ENCODE data around the gene ARMC12.

ARMC12 gene

DNA sequence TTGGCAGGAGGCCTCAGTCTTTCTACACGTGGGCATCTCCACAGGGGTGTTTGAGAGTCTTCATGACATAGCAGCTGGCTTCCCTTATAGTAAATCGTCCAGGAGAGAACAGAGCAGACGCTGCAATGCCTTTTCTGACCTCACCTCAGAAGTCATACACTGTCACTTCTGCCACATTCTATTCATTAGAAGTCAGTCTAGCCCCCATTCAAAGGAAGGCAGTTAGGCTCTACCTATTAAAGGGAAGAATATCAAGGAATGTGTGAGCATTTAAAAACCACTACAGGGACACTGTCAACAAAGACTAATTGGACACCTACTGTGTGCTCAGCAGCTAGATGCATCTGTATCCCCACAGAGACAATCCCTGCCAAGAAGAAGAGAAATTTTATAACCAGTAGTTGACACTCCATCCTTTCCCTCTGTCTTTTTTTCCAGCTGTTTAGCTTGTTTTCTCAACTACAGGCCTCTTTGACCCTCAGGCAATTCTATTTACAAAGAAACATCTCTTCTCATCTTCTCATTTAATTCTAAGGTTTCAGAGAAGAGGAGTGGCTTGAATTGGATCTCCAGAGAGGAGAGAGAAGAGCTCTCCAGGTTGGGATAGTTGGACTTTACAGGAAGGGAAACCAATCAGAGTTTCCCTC, 18.6 kb downstream of the ARMC12 start:
- TF ChIP-seq, protein P1, sequence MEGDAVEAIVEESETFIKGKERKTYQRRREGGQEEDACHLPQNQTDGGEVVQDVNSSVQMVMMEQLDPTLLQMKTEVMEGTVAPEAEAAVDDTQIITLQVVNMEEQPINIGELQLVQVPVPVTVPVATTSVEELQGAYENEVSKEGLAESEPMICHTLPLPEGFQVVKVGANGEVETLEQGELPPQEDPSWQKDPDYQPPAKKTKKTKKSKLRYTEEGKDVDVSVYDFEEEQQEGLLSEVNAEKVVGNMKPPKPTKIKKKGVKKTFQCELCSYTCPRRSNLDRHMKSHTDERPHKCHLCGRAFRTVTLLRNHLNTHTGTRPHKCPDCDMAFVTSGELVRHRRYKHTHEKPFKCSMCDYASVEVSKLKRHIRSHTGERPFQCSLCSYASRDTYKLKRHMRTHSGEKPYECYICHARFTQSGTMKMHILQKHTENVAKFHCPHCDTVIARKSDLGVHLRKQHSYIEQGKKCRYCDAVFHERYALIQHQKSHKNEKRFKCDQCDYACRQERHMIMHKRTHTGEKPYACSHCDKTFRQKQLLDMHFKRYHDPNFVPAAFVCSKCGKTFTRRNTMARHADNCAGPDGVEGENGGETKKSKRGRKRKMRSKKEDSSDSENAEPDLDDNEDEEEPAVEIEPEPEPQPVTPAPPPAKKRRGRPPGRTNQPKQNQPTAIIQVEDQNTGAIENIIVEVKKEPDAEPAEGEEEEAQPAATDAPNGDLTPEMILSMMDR (IDR thresholded peaks at IDR 0.05; ENCODE audit: control insufficient read depth, insufficient read depth, low read depth, low read length, missing control alignments), result no peak
- no peak for DNase-seq (ENCODE audit: low read depth)
- no peak overlapping the region for H3K4me3 ChIP-seq (ENCODE audit: control insufficient read depth, low read depth, low read length)

DNA sequence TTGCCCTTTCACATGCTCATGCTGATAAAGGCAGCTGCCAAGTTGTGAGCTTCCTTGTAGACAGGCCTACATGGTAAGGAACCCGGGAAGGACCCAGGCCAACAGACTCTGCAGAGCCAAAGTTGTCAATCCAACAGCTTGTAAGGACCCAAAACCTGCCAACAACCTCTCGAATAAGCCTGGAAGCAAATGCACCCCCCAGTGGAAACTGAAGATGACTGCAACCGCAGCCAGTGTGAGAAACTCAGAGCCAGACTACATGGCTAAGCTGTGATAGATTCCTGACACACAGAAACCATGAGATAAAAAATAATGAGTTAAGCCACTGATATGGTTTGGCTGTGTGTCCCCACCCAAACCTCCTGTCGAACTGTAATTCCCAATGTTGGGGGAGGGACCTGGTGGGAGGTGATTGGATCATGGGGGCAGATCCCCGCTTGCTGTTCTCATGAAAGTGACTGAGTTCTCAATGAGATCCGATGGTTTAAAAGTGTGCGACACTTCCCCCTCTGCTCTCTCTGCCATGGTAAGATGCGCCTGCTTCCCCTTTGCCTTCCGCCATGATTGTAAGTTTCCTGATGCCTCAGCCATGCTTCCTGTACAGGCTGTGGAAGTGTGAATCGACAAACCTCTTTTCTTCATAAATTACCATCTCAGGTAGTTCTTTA, 20.8 kb downstream of the ARMC12 start:
- DNase-seq (ENCODE audit: low read depth), result no peak
- TF ChIP-seq, protein P1 (IDR thresholded peaks at IDR 0.05; ENCODE audit: control insufficient read depth, insufficient read depth, low read depth, low read length, missing control alignments), result peak; percentile 24
- no peak overlapping the region for H3K4me3 ChIP-seq (ENCODE audit: control insufficient read depth, low read depth, low read length)

DNA sequence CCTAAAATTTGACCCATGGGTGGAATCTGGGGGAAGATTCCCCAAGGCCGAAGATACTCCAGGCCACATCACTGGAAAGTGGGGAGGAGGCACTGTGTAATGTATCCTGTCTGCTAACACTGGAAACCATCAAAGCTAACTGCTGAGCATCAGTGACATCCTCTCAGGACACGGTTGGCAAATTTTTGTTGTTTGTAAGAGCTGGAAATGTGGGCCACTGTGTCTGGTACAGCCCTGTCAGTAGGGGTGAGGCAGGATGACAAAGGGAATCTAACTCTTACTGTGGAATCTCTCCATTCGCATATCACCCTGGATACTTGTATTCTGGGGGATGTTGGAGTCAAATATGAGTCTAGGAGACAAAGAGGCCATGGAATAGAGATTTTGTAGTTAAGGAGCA, 22.6 kb downstream of the ARMC12 start:
- no peak for DNase-seq (ENCODE audit: low read depth)
- TF ChIP-seq, protein P1 (IDR thresholded peaks at IDR 0.05; ENCODE audit: control insufficient read depth, insufficient read depth, low read depth, low read length, missing control alignments), result no peak
- no peak overlapping the region for H3K4me3 ChIP-seq (ENCODE audit: control insufficient read depth, low read depth, low read length)

DNA sequence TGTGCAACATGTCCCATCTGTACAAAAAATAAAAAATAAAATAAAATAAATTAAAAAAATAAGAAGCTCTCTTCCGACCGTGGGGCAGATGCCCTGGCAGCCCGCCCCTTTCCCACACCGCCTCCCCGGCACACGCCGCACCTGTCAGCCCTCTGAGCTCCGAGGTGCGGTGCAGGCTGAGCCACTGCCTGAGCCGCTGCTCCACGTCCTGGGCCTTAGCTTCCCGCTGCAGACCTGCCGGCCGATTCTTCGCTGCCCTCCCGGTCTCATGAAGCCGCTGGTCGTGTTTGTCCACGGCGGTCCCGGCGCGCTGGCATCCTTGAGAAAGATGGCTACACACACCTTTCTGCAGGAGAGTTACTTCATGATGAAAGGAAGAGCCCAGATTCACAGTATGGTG, 28.9 kb downstream of the ARMC12 start:
- no peak for DNase-seq (ENCODE audit: low read depth)
- no peak overlapping the region for H3K4me3 ChIP-seq (ENCODE audit: control insufficient read depth, low read depth, low read length)
- TF ChIP-seq, protein P1 (IDR thresholded peaks at IDR 0.05; ENCODE audit: control insufficient read depth, insufficient read depth, low read depth, low read length, missing control alignments), result no peak

DNA sequence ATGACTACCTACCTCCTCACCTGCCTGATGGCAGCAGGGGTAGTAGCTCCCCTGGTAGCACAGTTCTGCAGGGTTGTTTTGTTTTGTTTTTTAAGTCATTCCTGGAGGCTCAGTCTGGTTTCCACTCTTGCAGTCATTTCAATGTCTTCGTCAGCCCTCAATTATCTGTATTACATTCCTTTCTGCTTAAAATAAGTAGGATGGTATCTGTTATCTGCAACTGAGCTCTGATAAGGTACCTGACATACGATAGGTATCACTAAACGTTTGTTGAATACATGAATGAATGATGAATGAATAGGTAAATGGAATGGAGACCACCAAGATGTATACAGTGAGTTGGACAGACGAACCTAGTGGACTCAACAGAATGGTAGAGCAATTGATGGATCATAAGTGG, 32.4 kb downstream of the ARMC12 start:
- DNase-seq (ENCODE audit: low read depth), result no peak
- TF ChIP-seq, protein P1 (IDR thresholded peaks at IDR 0.05; ENCODE audit: control insufficient read depth, insufficient read depth, low read depth, low read length, missing control alignments), result no peak
- no peak overlapping the region for H3K4me3 ChIP-seq (ENCODE audit: control insufficient read depth, low read depth, low read length)

DNA sequence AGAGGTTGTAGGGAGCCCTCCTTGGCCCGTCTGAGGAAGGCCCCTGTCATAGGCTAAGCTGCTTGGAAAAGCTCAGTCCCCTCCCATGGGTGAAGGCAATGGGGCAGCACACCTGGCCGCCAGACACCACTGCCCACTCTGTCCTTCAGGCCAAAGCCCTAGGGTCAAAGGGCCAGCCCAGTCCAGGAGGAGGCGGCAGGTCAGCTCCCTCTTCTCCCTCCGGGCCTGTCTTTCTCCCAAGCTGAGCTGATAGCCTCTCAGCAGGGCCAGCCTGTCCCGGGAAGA, 34.5 kb downstream of the ARMC12 start:
- no peak overlapping the region for H3K4me3 ChIP-seq (ENCODE audit: control insufficient read depth, low read depth, low read length)
- DNase-seq (ENCODE audit: low read depth), result no peak
- TF ChIP-seq, protein P1 (IDR thresholded peaks at IDR 0.05; ENCODE audit: control insufficient read depth, insufficient read depth, low read depth, low read length, missing control alignments), result no peak

All from AG09309 (cell line).